OCI-LY3 (cell line): ENCODE data around the gene ROBO2.

Experiments used
- H2AFZ ChIP-seq: fragments of 200-600, 300-600 bp; shearing (Covaris generic); 2 replicates; pipeline ENCODE4 v1.6.0; 2014; ENCODE audit warnings: antibody characterized with exemption, low read depth, low read length
- H3K27ac ChIP-seq: fragments of 200-600, 300-600 bp; sonication (generic); 2 replicates; pipeline ENCODE4 v1.5.1; 2014; ENCODE audit warnings: mild to moderate bottlenecking, low read length, moderate library complexity, mixed read lengths
- H3K27me3 ChIP-seq: fragments of 200-600, 300-600 bp; sonication (generic); 2 replicates; pipeline ENCODE4 v1.6.1; 2014; ENCODE audit warnings: low read depth, low read length, mixed read lengths
- H3K36me3 ChIP-seq: fragments of 200-600, 300-600 bp; sonication (generic); replicated peaks from 2 replicates; pipeline ENCODE3; 2014; ENCODE audit warnings: low read depth, low read length, mixed read lengths
- H3K4me1 ChIP-seq: fragments of 300-600, 200-600 bp; sonication (generic); 2 replicates; pipeline ENCODE4 v1.6.1; 2014; ENCODE audit warnings: low read length, mixed read lengths
- H3K4me2 ChIP-seq: fragments of 200-600, 300-600 bp; sonication (generic); 2 replicates; pipeline ENCODE4 v1.6.1; 2014; ENCODE audit warnings: low read length, mixed read lengths
- H3K4me3 ChIP-seq: fragments of 300-600, 200-600 bp; sonication (generic); 2 replicates; pipeline ENCODE4 v1.5.1; 2014; ENCODE audit warnings: antibody characterized with exemption, mild to moderate bottlenecking, low read length, moderate library complexity
- H3K79me2 ChIP-seq: fragments of 300-600, 200-600 bp; shearing (Covaris generic); 2 replicates; pipeline ENCODE4 v1.6.1; 2014; ENCODE audit warnings: mild to moderate bottlenecking, low read length, mixed read lengths
- H3K9ac ChIP-seq: fragments of 300-600, 200-600 bp; shearing (Covaris generic); 2 replicates; pipeline ENCODE4 v1.6.0; 2014; ENCODE audit warnings: mild to moderate bottlenecking, low read length, moderate library complexity
- H3K9me3 ChIP-seq: fragments of 200-600, 300-600 bp; shearing (Covaris generic); 2 replicates; pipeline ENCODE4 v1.6.1; 2014; ENCODE audit warnings: low read length, mixed read lengths; ENCODE audit not compliant: insufficient read depth
- H4K20me1 ChIP-seq: fragments of 200-600, 300-600 bp; sonication (generic); 2 replicates; pipeline ENCODE4 v1.6.1; 2016; ENCODE audit warnings: low read length, mixed read lengths; ENCODE audit not compliant: insufficient read depth
- CTCF ChIP-seq: fragments of 200-600, 300-600 bp; sonication (generic); IDR thresholded peaks from 2 replicates; pipeline ENCODE4 v1.5.1; 2014; ENCODE audit warnings: antibody characterized with exemption, low read length, low read depth
- EZH2phosphoT487 ChIP-seq: fragments of 200-600 bp; shearing (Covaris generic); IDR thresholded peaks from 2 replicates; pipeline ENCODE4 v1.6.1; 2018; ENCODE audit warnings: antibody characterized with exemption, mixed run types, low read depth

ROBO2 gene

GRCh38 chr3:77296527-77296926, 256.6 kb downstream of the ROBO2 start:
- no peaks in the 10 kb centered on the region for H4K20me1 ChIP-seq
- no peak overlapping the region for H3K4me3 ChIP-seq
- TF ChIP-seq CTCF (no peak), EZH2phosphoT487 (no peak)
- peaks cover 9% of the 10 kb centered on the region for H3K4me1 ChIP-seq
- no peaks in the 10 kb centered on the region for H3K9me3 ChIP-seq
- H3K27ac ChIP-seq = no peak overlapping the region
- no peak overlapping the region for H3K4me2 ChIP-seq
- H3K9ac ChIP-seq = no peak overlapping the region
- no peaks in the 10 kb centered on the region for H3K27me3 ChIP-seq
- H3K36me3 ChIP-seq = no peaks in the 10 kb centered on the region
- H3K79me2 ChIP-seq = no peaks in the 10 kb centered on the region
- H2AFZ ChIP-seq = no peak overlapping the region

- Histone ChIP-seq H3K4me2 (no peak overlapping the region), H3K4me1 (peaks cover 9% of the 10 kb centered on the region), H3K9me3 (no peaks in the 10 kb centered on the region), H3K9ac (no peak overlapping the region), H3K4me3 (no peak overlapping the region), H3K79me2 (no peaks in the 10 kb centered on the region), H2AFZ (0 out of 2 replicates have a peak overlapping the region, but pooled peaks have one; percentile 17), H4K20me1 (no peaks in the 10 kb centered on the region), H3K36me3 (no peaks in the 10 kb centered on the region), H3K27me3 (no peaks in the 10 kb centered on the region), H3K27ac (no peak overlapping the region)
- TF ChIP-seq CTCF = no peak
- no peak for TF ChIP-seq EZH2phosphoT487
Measured at GRCh38 chr3:77298417-77298816, 258.5 kb downstream of the ROBO2 start.

GRCh38 chr3:77303955-77304699, 264.2 kb downstream of the ROBO2 start:
- TF ChIP-seq EZH2phosphoT487 (no peak), CTCF (no peak)
- H2AFZ ChIP-seq = no peak overlapping the region
- H3K9ac ChIP-seq = no peak overlapping the region
- no peaks in the 10 kb centered on the region for H3K4me1 ChIP-seq
- H3K4me3 ChIP-seq = no peak overlapping the region
- no peak overlapping the region for H3K4me2 ChIP-seq
- no peaks in the 10 kb centered on the region for H3K9me3 ChIP-seq
- H3K79me2 ChIP-seq = no peaks in the 10 kb centered on the region
- H3K27ac ChIP-seq = no peak overlapping the region
- H3K27me3 ChIP-seq = no peaks in the 10 kb centered on the region
- no peaks in the 10 kb centered on the region for H3K36me3 ChIP-seq
- no peaks in the 10 kb centered on the region for H4K20me1 ChIP-seq

GRCh38 chr3:77304700-77305021, 264.8 kb downstream of the ROBO2 start:
- Histone ChIP-seq H3K4me1 (no peaks in the 10 kb centered on the region), H3K9ac (no peak overlapping the region), H3K79me2 (no peaks in the 10 kb centered on the region), H3K4me2 (no peak overlapping the region), H3K9me3 (no peaks in the 10 kb centered on the region), H4K20me1 (no peaks in the 10 kb centered on the region), H3K27ac (no peak overlapping the region), H3K27me3 (no peaks in the 10 kb centered on the region), H2AFZ (no peak overlapping the region), H3K4me3 (no peak overlapping the region), H3K36me3 (no peaks in the 10 kb centered on the region)
- TF ChIP-seq CTCF = no peak
- TF ChIP-seq EZH2phosphoT487 = no peak
